ENCODE measurements around the gene ARTN.

The ARTN gene

GRCh38 chr1:43925846-43926245, 7.8 kb upstream of the ARTN start:
- no peak for FAIRE-seq

- no peak for FAIRE-seq
These were observed 3.2 kb upstream of the ARTN start for GRCh38 chr1:43930168-43930948.

GRCh38 chr1:43930949-43931275, 2.7 kb upstream of the ARTN start:
- FAIRE-seq = no peak

GRCh38 chr1:43931711-43932660, 1.6 kb upstream of the ARTN start:
- no peak for FAIRE-seq

- FAIRE-seq = no peak
These were observed 715 bp upstream of the ARTN start for GRCh38 chr1:43932786-43933385.

GRCh38 chr1:43934101-43934985, 742 bp downstream of the ARTN start:
- FAIRE-seq = no peak

- FAIRE-seq = no peak
These were observed 1.4 kb downstream of the ARTN start for GRCh38 chr1:43934986-43935324.

GRCh38 chr1:43935711-43936427, 2.3 kb downstream of the ARTN start:
- FAIRE-seq = no peak

GRCh38 chr1:43936431-43937151, 3.0 kb downstream of the ARTN start:
- FAIRE-seq = no peak

GRCh38 chr1:43937179-43937865, 3.7 kb downstream of the ARTN start:
- FAIRE-seq = no peak

GRCh38 chr1:43938383-43938782, 4.8 kb downstream of the ARTN start:
- FAIRE-seq = no peak

GRCh38 chr1:43938892-43939587, 5.4 kb downstream of the ARTN start:
- FAIRE-seq = no peak

- no peak for FAIRE-seq
These were observed 8.8 kb downstream of the ARTN start for GRCh38 chr1:43942411-43942810.

- FAIRE-seq = no peak
These were observed 11.3 kb downstream of the ARTN start for GRCh38 chr1:43944860-43945259.

- FAIRE-seq = no peak
These were observed 12.2 kb downstream of the ARTN start for GRCh38 chr1:43945674-43946235.

GRCh38 chr1:43946236-43947060, 12.8 kb downstream of the ARTN start, which contains the start of gene IPO13:
Gene IPO13 (plus strand): TSS chr1:43946950. CDS start chr1:43947601, 651 bp downstream.
- peak; percentile 75 for FAIRE-seq

- no peak for FAIRE-seq
These were observed 13.7 kb downstream of the ARTN start for GRCh38 chr1:43947061-43947873.
